OCI-LY3 (cell line): ENCODE measurements around the gene BMPR1B.
"Not testable (repeated sequence)": the region's sequence is repeated elsewhere in the genome, so short reads cannot be mapped to it uniquely, and the experiment has no call there.

Source experiments
- H2AFZ ChIP-seq: fragments of 200-600, 300-600 bp; shearing (Covaris generic); 2 replicates; pipeline ENCODE4 v1.6.0; 2014; ENCODE audit warnings: antibody characterized with exemption, low read depth, low read length
- H3K27ac ChIP-seq: fragments of 200-600, 300-600 bp; sonication (generic); 2 replicates; pipeline ENCODE4 v1.5.1; 2014; ENCODE audit warnings: mild to moderate bottlenecking, low read length, moderate library complexity, mixed read lengths
- H3K27me3 ChIP-seq: fragments of 200-600, 300-600 bp; sonication (generic); 2 replicates; pipeline ENCODE4 v1.6.1; 2014; ENCODE audit warnings: low read depth, low read length, mixed read lengths
- H3K36me3 ChIP-seq: fragments of 200-600, 300-600 bp; sonication (generic); replicated peaks from 2 replicates; pipeline ENCODE3; 2014; ENCODE audit warnings: low read depth, low read length, mixed read lengths
- H3K4me1 ChIP-seq: fragments of 300-600, 200-600 bp; sonication (generic); 2 replicates; pipeline ENCODE4 v1.6.1; 2014; ENCODE audit warnings: low read length, mixed read lengths
- H3K4me2 ChIP-seq: fragments of 200-600, 300-600 bp; sonication (generic); 2 replicates; pipeline ENCODE4 v1.6.1; 2014; ENCODE audit warnings: low read length, mixed read lengths
- H3K4me3 ChIP-seq: fragments of 300-600, 200-600 bp; sonication (generic); 2 replicates; pipeline ENCODE4 v1.5.1; 2014; ENCODE audit warnings: antibody characterized with exemption, mild to moderate bottlenecking, low read length, moderate library complexity
- H3K79me2 ChIP-seq: fragments of 300-600, 200-600 bp; shearing (Covaris generic); 2 replicates; pipeline ENCODE4 v1.6.1; 2014; ENCODE audit warnings: mild to moderate bottlenecking, low read length, mixed read lengths
- H3K9ac ChIP-seq: fragments of 300-600, 200-600 bp; shearing (Covaris generic); 2 replicates; pipeline ENCODE4 v1.6.0; 2014; ENCODE audit warnings: mild to moderate bottlenecking, low read length, moderate library complexity
- H3K9me3 ChIP-seq: fragments of 200-600, 300-600 bp; shearing (Covaris generic); 2 replicates; pipeline ENCODE4 v1.6.1; 2014; ENCODE audit warnings: low read length, mixed read lengths; ENCODE audit not compliant: insufficient read depth
- H4K20me1 ChIP-seq: fragments of 200-600, 300-600 bp; sonication (generic); 2 replicates; pipeline ENCODE4 v1.6.1; 2016; ENCODE audit warnings: low read length, mixed read lengths; ENCODE audit not compliant: insufficient read depth
- CTCF ChIP-seq: fragments of 200-600, 300-600 bp; sonication (generic); IDR thresholded peaks from 2 replicates; pipeline ENCODE4 v1.5.1; 2014; ENCODE audit warnings: antibody characterized with exemption, low read length, low read depth
- EZH2phosphoT487 ChIP-seq: fragments of 200-600 bp; shearing (Covaris generic); IDR thresholded peaks from 2 replicates; pipeline ENCODE4 v1.6.1; 2018; ENCODE audit warnings: antibody characterized with exemption, mixed run types, low read depth

Gene BMPR1B

GRCh38 chr4:94834501-94834900 is 76.7 kb downstream of the BMPR1B start:
- Histone ChIP-seq H3K4me2 (no peak overlapping the region), H3K27me3 (no peaks in the 10 kb centered on the region), H2AFZ (no peak overlapping the region), H3K36me3 (no peaks in the 10 kb centered on the region), H3K79me2 (no peaks in the 10 kb centered on the region), H4K20me1 (no peaks in the 10 kb centered on the region), H3K27ac (no peak overlapping the region), H3K4me1 (no peaks in the 10 kb centered on the region), H3K4me3 (no peak overlapping the region), H3K9ac (no peak overlapping the region), H3K9me3 (no peaks in the 10 kb centered on the region)
- TF ChIP-seq EZH2phosphoT487 (no peak), CTCF (no peak)

GRCh38 chr4:94841166-94841863 is 83.6 kb downstream of the BMPR1B start:
- not testable (repeated sequence) for H3K27me3 ChIP-seq, H3K36me3 ChIP-seq, H2AFZ ChIP-seq, H3K4me3 ChIP-seq, H3K79me2 ChIP-seq, H3K4me2 ChIP-seq, H3K27ac ChIP-seq, H3K9ac ChIP-seq, H3K4me1 ChIP-seq, H4K20me1 ChIP-seq, H3K9me3 ChIP-seq

GRCh38 chr4:94841864-94842221 is 84.1 kb downstream of the BMPR1B start:
- no peaks in the 10 kb centered on the region for H3K4me1 ChIP-seq
- H3K79me2 ChIP-seq = no peaks in the 10 kb centered on the region
- H3K4me3 ChIP-seq = no peak overlapping the region
- no peak overlapping the region for H3K9ac ChIP-seq
- no peaks in the 10 kb centered on the region for H4K20me1 ChIP-seq
- H3K27ac ChIP-seq = no peak overlapping the region
- H3K4me2 ChIP-seq = no peak overlapping the region
- H2AFZ ChIP-seq = no peak overlapping the region
- no peaks in the 10 kb centered on the region for H3K27me3 ChIP-seq
- no peaks in the 10 kb centered on the region for H3K36me3 ChIP-seq
- TF ChIP-seq EZH2phosphoT487 = no peak
- no peak for TF ChIP-seq CTCF
- H3K9me3 ChIP-seq = no peaks in the 10 kb centered on the region

- H4K20me1 ChIP-seq = no peaks in the 10 kb centered on the region
- H3K27me3 ChIP-seq = no peaks in the 10 kb centered on the region
- no peak overlapping the region for H3K4me2 ChIP-seq
- H2AFZ ChIP-seq = no peak overlapping the region
- H3K4me1 ChIP-seq = no peaks in the 10 kb centered on the region
- H3K27ac ChIP-seq = no peak overlapping the region
- no peaks in the 10 kb centered on the region for H3K79me2 ChIP-seq
- H3K4me3 ChIP-seq = no peak overlapping the region
- no peak overlapping the region for H3K9ac ChIP-seq
- H3K36me3 ChIP-seq = no peaks in the 10 kb centered on the region
- no peaks in the 10 kb centered on the region for H3K9me3 ChIP-seq
- no peak for TF ChIP-seq EZH2phosphoT487
- TF ChIP-seq CTCF = no peak
These were observed 85.5 kb downstream of the BMPR1B start for GRCh38 chr4:94843216-94843615.
